Left lung (tissue), 10 donors: ENCODE measurements around the gene PLEKHB1. TPM values are rescaled to one million over a fixed set of nuclear protein-coding genes. Genes with fewer than 3 reads are reported as not detected.
A peak's percentile ranks its signal among the peaks of the same experiment; 100 is the strongest.

Source experiments
- ATAC-seq: fragments of 200-7000 bp; cut with Tn5 transposase; one replicate; pipeline ENCODE4 v1.9.1; 2020; ENCODE audit warnings: moderate library complexity
- DNase-seq, 4 donors: peaks; one replicate each; pipeline ENCODE4 v3.0.0-alpha.2; 2013 to 2020
- H3K27ac ChIP-seq, 2 donors: fragments of 200-600 bp; sonication (generic) in 1 of 2; one replicate each; pipeline versions ENCODE4 v1.5.0 to v1.8.0; 2020 to 2021
- H3K27me3 ChIP-seq, 2 donors: fragments of 200-600 bp; sonication (generic) in 1 of 2; one replicate each; pipeline versions ENCODE4 v1.5.0 to v1.8.0; 2020 to 2021
- H3K36me3 ChIP-seq, 2 donors: fragments of 200-600 bp; sonication (generic) in 1 of 2; one replicate each; pipeline versions ENCODE4 v1.5.0 to v1.8.0; 2020 to 2021
- H3K4me1 ChIP-seq, 2 donors: fragments of 200-600 bp; one replicate each; pipeline ENCODE4 v1.8.0; 2021
- H3K4me3 ChIP-seq, 2 donors: fragments of 200-600 bp; sonication (generic) in 1 of 2; one replicate each; pipeline versions ENCODE4 v1.5.0 to v1.8.0; 2020 to 2021; ENCODE audit warnings: mild to moderate bottlenecking in 1 of 2
- H3K9me3 ChIP-seq, 2 donors: fragments of 200-600 bp; sonication (generic) in 1 of 2; one replicate each; pipeline versions ENCODE4 v1.5.0 to v1.8.0; 2020 to 2021
- CTCF ChIP-seq, 2 donors: fragments of 200-600 bp; sonication (generic) in 1 of 2; IDR thresholded peaks; one replicate each; pipeline versions ENCODE4 v1.5.0 to v1.8.0; 2021; ENCODE audit warnings: antibody characterized with exemption in 2 of 2
- intact Hi-C, 2 donors: fragments of 100-400 bp; cut with DNase I; formaldehyde crosslinking; loops; one replicate each; pipeline versions ENCODE4 v1.11.2 to v1.14.2; 2022
- polyA plus RNA-seq, 6 donors: library from polyadenylated mRNA; unstranded; fragments of 120-200 nt; gene quantifications; one replicate each; pipeline ENCODE4 v1.2.1, GENCODE V29; 2013; ENCODE audit not compliant: insufficient read length in 6 of 6
- total RNA-seq, 2 donors: library from RNA; stranded (reverse); fragmentation: NEBNext Ultra II Directional; extraction: Animal tissue kit (Norgen Biotek cat#: 25700); gene quantifications; one replicate each; pipeline ENCODE4 v1.2.1, GENCODE V29; 2021
- donor health status: DM: no; HTN: yes; CAD: no.
- donor health status: DM: no; HTN: no; CAD: no.

The PLEKHB1 gene
- total and polyA plus RNA-seq, 8 donors, result 8.8 to 37.9 (median 16.0) TPM

GRCh38 chr11:73660497-73661034 is 14.2 kb downstream of the PLEKHB1 start:
- no peaks in the 10 kb centered on the region for H3K9me3 ChIP-seq
- ATAC-seq (no peak), DNase-seq (no peak)
- no peak for TF ChIP-seq CTCF (IDR thresholded peaks at IDR 0.05)
- H3K27me3 ChIP-seq, result no peaks in the 10 kb centered on the region
- no peaks in the 10 kb centered on the region for H3K36me3 ChIP-seq
- no peak overlapping the region for H3K27ac ChIP-seq
- H3K4me3 ChIP-seq, result peak overlapping the region; percentile 6 to 10
- intact Hi-C loops, result no loop called here
- H3K4me1 ChIP-seq, result peaks cover 6 to 32% of the 10 kb centered on the region in 2 donors

- H3K27me3 ChIP-seq, result no peaks in the 10 kb centered on the region
- intact Hi-C loops, result no loop called here
- no peaks in the 10 kb centered on the region for H3K36me3 ChIP-seq
- H3K4me3 ChIP-seq, result peak overlapping the region; percentile 6 to 10
- ATAC-seq (peak; percentile 98), DNase-seq (peak; percentile 81 to 98 (median 90))
- no peak overlapping the region for H3K27ac ChIP-seq
- H3K9me3 ChIP-seq, result no peaks in the 10 kb centered on the region
- peaks cover 6 to 32% of the 10 kb centered on the region in 2 donors for H3K4me1 ChIP-seq
- peak; percentile 95 to 99 for TF ChIP-seq CTCF (IDR thresholded peaks at IDR 0.05)
Measured at GRCh38 chr11:73661035-73661628, 14.8 kb downstream of the PLEKHB1 start.

- Histone ChIP-seq H3K4me1 (peaks cover 6 to 32% of the 10 kb centered on the region in 2 donors), H3K27me3 (no peaks in the 10 kb centered on the region), H3K36me3 (no peaks in the 10 kb centered on the region), H3K27ac (no peak overlapping the region), H3K9me3 (no peaks in the 10 kb centered on the region), H3K4me3 (no peak overlapping the region)
- no peak for TF ChIP-seq CTCF (IDR thresholded peaks at IDR 0.05)
- intact Hi-C loops, result no loop called here
- no peak for DNase-seq
- ATAC-seq, result peak; percentile 52
Measured at GRCh38 chr11:73662445-73663157, 16.2 kb downstream of the PLEKHB1 start.

- no peak overlapping the region for H3K27ac ChIP-seq
- no peak for ATAC-seq
- peaks cover 6 to 32% of the 10 kb centered on the region in 2 donors for H3K4me1 ChIP-seq
- no peak for DNase-seq
- no peaks in the 10 kb centered on the region for H3K9me3 ChIP-seq
- H3K4me3 ChIP-seq, result no peak overlapping the region
- no peaks in the 10 kb centered on the region for H3K36me3 ChIP-seq
- intact Hi-C loops, result no loop called here
- H3K27me3 ChIP-seq, result no peaks in the 10 kb centered on the region
- TF ChIP-seq CTCF (IDR thresholded peaks at IDR 0.05), result no peak
Measured at GRCh38 chr11:73663604-73664495, 17.5 kb downstream of the PLEKHB1 start.
